ENCODE results near the gene XDH. TPM values are rescaled to one million over a fixed set of nuclear protein-coding genes. Genes with fewer than 3 reads are reported as not detected.

The XDH gene
- polyA plus RNA-seq, 1 of the 3 experiments (the other 2 are of a cell fraction): 0.33 TPM

GRCh38 chr2:31339696-31340095, 74.8 kb downstream of the XDH start:
- no peaks in the 10 kb centered on the region for H3K79me2 ChIP-seq (ENCODE audit: insufficient read depth)
- H3K36me3 ChIP-seq (replicated peaks in 1 of 2; ENCODE audit: control insufficient read depth in 1 of 2, insufficient read depth in 2 of 2, low read length in 1 of 2): no peaks in the 10 kb centered on the region
- H4K20me1 ChIP-seq (ENCODE audit: insufficient read depth): no peaks in the 10 kb centered on the region
- no peaks in the 10 kb centered on the region for H3K9me3 ChIP-seq
- H3K4me3 ChIP-seq (ENCODE audit: low read depth in 2 of 2, low read length in 1 of 2): no peak overlapping the region
- no peak for DNase-seq
- no peaks in the 10 kb centered on the region for H3K9me2 ChIP-seq
- H3K9ac ChIP-seq: no peak overlapping the region
- TF ChIP-seq REST (IDR thresholded peaks at IDR 0.05; ENCODE audit: low read depth, low read length) (no peak), RXRA (IDR thresholded peaks at IDR 0.05; ENCODE audit: borderline replicate concordance, low read depth) (no peak), MEF2A (IDR thresholded peaks at IDR 0.05; ENCODE audit: borderline replicate concordance, low read depth) (no peak), CHD2 (IDR thresholded peaks at IDR 0.05; ENCODE audit: low read length, partially characterized antibody) (no peak), PBX3 (IDR thresholded peaks at IDR 0.05) (no peak), SIN3A (IDR thresholded peaks at IDR 0.05; ENCODE audit: borderline replicate concordance, low read depth, low read length) (no peak), EZH2phosphoT487 (IDR thresholded peaks at IDR 0.05; ENCODE audit: borderline replicate concordance, low read depth) (no peak), RCOR1 (IDR thresholded peaks at IDR 0.05; ENCODE audit: low read length) (no peak), MXI1 (IDR thresholded peaks at IDR 0.05; ENCODE audit: low read depth, low read length) (no peak), TEAD4 (IDR thresholded peaks at IDR 0.05; ENCODE audit: borderline replicate concordance, insufficient read depth) (no peak), YY1 (IDR thresholded peaks at IDR 0.05; ENCODE audit: low read depth) (no peak), TAF1 (IDR thresholded peaks at IDR 0.05; ENCODE audit: borderline replicate concordance, low read depth, low read length) (no peak), POLR2AphosphoS5 (IDR thresholded peaks at IDR 0.05; ENCODE audit: low read depth, low read length) (no peak), GATA2 (CRISPR knock-in tag; IDR thresholded peaks at IDR 0.05) (no peak), FOSL2 (IDR thresholded peaks at IDR 0.05; ENCODE audit: borderline replicate concordance, low read depth) (no peak), USF1 (IDR thresholded peaks at IDR 0.05; ENCODE audit: borderline replicate concordance, low read depth) (no peak), FOXJ3 (CRISPR knock-in tag; IDR thresholded peaks at IDR 0.05) (no peak), MAX (IDR thresholded peaks at IDR 0.05; ENCODE audit: low read depth) (no peak), RFX5 (IDR thresholded peaks at IDR 0.05; ENCODE audit: low read length) (no peak)
- TF ChIP-seq, protein P1, sequence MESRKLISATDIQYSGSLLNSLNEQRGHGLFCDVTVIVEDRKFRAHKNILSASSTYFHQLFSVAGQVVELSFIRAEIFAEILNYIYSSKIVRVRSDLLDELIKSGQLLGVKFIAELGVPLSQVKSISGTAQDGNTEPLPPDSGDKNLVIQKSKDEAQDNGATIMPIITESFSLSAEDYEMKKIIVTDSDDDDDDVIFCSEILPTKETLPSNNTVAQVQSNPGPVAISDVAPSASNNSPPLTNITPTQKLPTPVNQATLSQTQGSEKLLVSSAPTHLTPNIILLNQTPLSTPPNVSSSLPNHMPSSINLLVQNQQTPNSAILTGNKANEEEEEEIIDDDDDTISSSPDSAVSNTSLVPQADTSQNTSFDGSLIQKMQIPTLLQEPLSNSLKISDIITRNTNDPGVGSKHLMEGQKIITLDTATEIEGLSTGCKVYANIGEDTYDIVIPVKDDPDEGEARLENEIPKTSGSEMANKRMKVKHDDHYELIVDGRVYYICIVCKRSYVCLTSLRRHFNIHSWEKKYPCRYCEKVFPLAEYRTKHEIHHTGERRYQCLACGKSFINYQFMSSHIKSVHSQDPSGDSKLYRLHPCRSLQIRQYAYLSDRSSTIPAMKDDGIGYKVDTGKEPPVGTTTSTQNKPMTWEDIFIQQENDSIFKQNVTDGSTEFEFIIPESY (IDR thresholded peaks at IDR 0.05; ENCODE audit: borderline replicate concordance, low read depth): no peak
- CTCF ChIA-PET: interaction anchor here (2.2 kb wide), 1 partner anchor 625 kb away, joined by 7 read pairs; no protein-coding TSS in a partner anchor
- H3K4me2 ChIP-seq: no peak overlapping the region
- H2AFZ ChIP-seq (ENCODE audit: low read depth): no peak overlapping the region
- 97% methylated on average over 9 of the region's 9 CpGs for WGBS (ENCODE audit: low lambda C conversion rate)
- no peak overlapping the region for H3K27ac ChIP-seq (ENCODE audit: low read depth in 2 of 2, low read length in 1 of 2)
- peaks cover 22% of the 10 kb centered on the region for H3F3A ChIP-seq (replicated peaks; ENCODE audit: insufficient read depth)
- peaks cover 7 to 34% of the 10 kb centered on the region in 2 experiments; a peak in 3 of 4 replicates for H3K4me1 ChIP-seq (ENCODE audit: control insufficient read depth in 1 of 2, insufficient read depth in 2 of 2, low read depth in 1 of 2, low read length in 1 of 2)
- POLR2A ChIA-PET: no interaction called here
- no peaks in the 10 kb centered on the region for H3K27me3 ChIP-seq (ENCODE audit: insufficient read depth)

Data from SK-N-SH (cell line).